NT2/D1 (cell line): ENCODE measurements around the gene PCSK2.

Experiments
- SUZ12 ChIP-seq: IDR thresholded peaks from 2 replicates; pipeline ENCODE4 v1.6.1; 2011; ENCODE audit not compliant: insufficient read length, insufficient read depth; ENCODE audit errors: extremely low read depth
- ZNF274 ChIP-seq: IDR thresholded peaks from 2 replicates; pipeline ENCODE4 v1.6.1; 2011; ENCODE audit warnings: mild to moderate bottlenecking, low read depth, low read length

DNA sequence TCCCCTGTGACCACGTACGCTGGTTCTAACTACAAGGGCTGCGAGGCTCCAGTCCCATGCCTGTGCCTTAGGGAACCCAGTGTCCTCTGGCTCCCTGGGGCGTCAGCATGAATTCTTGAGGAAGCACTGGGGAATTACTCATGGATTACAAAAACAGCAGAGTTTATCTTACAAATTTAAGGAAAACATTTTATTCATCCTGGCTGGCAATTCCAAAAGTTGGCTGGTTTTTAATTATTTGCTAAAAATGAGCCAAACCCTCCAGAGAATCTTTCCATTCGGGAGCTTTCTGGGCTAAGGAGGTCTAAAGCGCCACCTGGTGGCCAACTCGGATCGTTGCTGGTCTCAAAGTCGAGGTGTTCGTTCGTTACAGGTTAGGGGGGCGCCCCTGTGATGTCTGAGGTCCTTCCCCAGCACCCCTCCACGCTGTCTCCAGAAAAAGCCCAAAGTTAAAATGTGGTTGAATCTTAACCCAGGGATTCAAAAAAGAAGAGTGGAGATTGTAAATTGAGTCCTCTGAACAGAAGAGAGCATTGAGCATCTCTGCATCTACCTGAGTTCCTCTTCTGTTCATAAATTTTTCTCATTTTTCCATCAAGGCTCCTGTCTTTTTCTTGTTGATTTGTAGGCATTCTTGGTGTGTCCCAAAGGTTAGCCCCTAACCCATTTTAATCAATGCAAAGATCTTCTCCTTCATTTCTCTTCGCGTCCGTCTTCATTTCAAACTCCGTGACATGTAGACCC is 205.0 kb downstream of the PCSK2 start:
- TF ChIP-seq ZNF274 (no peak), SUZ12 (no peak)
